HG03521 (cell line): Measurements from ENCODE around the gene MTX2.
"Not testable (repeated sequence)": the region's sequence is repeated elsewhere in the genome, so short reads cannot be mapped to it uniquely, and the experiment has no call there.

Source experiments
- ATAC-seq: cut with Tn5 transposase; IDR thresholded peaks from one replicate; pipeline ENCODE4 v1.9.1; 2021; ENCODE audit warnings: mild to moderate bottlenecking, moderate library complexity; ENCODE audit not compliant: unreplicated experiment

Gene MTX2

DNA sequence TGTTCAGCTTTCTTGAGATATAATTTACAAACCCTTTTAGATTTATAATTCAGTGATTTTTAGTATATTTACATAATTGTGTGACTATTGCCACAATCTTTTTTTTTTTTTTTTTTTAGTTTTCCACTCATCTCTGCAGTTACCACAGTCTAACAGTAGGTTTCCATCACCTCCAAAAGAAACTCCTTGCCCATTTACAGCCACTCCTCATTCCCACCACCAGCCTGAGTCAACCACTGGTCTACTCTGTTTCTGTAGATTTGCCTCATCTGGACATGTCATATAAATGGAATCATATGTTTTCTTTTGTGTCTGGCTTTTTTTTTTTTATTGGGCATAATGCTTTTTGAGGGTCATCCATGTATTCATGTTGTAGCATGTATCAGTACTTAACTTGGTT, 16.1 kb downstream of the MTX2 start:
- ATAC-seq: no peak

DNA sequence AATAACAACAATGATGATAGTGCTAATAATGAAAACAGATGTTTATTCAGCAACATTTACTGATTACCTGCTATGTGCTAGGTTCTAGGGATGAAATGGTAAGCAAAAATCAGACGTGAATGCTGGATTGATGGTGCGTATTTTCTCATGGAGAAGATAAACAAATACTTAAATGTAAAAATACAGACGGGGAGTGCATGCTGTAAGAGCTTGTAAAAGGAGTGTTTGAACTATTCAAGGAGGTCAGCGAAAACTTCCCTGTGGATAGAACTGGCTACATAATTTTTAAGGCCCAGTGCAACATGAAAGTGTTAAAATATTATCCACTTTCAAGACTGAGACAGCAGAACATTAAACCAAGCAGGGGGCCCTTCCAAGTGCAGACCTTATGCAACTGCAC, 22.1 kb downstream of the MTX2 start:
- ATAC-seq: no peak

DNA sequence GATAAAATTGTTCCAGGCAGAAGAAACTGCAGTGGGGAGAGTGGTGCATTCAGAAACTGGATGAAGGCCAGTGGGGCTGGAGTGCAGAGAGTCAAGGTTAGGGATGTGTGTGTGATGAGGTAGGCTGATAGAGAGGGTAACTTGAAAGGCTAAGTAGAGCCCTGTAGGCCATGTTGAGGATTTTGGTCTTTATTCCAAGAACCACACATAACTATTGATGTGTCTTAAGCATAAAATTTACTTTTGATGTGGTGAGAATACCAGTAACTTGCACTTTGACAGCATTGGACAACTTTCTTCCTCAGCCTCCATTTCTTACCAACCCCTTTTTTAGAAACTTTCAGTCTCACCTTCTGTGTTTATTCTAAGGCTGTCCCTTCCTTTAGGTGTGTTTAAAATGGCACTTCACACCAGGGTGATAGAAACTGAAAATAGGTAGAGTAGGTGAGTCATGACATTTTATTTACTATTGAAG, 22.6 kb downstream of the MTX2 start:
- peak; percentile 82 for ATAC-seq

DNA sequence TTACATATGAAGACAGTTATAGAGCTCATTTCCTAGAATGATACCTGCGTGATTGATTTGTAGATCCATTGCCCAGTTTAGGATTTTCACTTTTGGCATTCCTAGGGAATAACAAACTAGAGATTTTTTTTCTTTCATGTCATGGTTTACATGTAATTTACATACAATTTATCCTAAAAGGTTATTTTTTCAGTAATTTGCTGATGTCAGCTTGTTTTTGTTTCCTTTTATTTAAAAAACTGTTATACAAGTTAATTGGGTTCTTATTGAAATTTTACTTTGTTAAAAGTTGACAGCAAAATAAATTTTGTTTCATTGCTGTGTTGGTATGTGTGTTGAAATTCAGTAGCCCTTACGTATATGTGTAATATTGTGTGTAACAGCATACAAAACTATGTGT, 23.4 kb downstream of the MTX2 start:
- ATAC-seq: no peak

DNA sequence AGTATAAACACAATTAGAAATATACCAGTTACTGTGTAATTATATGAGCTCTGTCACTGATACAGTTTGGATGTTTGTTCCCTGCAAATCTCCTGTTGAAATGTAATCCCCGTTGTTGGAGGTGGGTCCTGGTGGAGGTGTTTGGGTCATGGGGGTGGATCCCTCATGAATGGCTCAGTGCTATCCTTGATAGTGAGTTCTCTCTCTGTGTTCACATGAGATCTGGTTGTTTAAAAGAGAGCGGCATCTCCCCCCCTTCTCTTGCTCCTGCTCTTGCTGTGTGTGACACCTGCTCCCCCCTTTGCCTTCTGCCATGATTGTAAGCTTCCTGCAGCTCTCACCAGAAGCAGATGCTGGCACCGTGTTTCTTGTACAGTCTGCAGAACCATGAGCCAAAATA, 24.1 kb downstream of the MTX2 start:
- no peak for ATAC-seq

DNA sequence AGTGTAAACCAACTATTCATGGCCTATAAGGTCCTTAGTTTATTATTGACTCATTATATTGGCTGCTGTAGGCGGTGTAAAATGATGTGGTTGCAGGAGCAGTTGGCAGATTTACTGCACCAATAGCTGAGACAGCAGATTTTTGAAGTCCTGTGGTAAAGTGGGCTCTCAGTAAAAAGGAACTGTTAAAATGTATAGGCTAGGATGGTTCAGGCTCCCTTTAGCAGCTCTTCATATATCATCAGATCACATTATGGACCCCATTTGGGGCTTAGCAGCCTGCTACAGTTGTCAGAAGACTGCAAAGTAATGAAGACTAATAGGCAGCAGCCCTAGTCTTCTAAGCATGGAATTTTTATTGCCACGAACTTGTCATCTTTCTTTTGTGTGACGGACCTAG, 27.8 kb downstream of the MTX2 start:
- no peak for ATAC-seq

DNA sequence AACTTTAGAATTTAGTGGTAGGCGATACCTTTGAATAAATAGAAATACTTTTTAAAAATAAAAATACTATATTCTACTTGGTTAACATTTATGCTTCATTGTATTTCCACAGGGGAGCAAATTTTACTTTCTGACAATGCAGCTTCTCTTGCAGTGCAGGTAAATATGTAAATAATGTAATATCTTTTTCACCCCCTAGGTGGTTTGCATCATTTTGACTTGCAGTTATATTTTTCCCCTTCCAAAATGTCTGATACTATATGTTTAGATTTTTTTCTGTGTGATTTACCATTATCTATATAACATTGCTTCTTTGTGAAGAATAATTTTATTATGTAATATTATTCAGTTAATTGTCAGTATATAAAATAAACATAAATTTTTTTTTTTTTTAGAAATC, 28.5 kb downstream of the MTX2 start:
- no peak for ATAC-seq

DNA sequence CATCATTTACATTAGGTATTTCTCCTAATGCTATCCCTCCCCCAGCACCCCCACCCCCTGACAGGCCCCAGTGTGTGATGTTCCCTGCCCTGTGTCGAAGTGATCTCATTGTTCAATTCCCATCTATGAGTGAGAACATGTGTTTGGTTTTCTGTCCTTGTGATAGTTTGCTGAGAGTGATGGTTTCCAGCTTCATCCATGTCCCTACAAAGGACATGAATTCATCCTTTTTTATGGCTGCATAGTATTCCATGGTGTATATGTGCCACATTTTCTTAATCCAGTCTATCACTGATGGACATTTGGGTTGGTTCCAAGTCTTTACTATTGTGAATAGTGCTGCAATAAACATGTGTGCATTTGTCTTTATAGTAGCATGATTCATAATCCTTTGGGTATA, 36.8 kb downstream of the MTX2 start:
- not testable (repeated sequence) for ATAC-seq

DNA sequence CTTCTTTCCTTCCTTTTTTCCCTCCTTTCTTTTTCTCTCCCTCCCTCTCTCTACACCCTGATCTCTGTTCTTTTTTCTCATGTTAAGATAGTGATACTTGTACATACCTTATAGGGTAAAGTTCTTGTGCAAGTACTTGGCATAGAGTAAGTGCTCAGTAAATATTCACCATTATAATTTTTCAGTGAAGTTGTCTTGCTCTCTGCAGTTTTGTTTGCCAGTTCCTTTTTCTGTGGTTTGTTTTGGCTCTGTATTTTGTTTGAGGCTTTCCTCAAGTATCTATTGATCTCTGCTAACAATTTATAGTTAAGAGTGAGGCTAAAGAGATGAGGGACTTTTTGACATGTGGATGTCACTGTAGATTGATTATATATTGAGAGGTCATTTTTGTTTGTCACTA, 48.0 kb downstream of the MTX2 start:
- no peak for ATAC-seq

DNA sequence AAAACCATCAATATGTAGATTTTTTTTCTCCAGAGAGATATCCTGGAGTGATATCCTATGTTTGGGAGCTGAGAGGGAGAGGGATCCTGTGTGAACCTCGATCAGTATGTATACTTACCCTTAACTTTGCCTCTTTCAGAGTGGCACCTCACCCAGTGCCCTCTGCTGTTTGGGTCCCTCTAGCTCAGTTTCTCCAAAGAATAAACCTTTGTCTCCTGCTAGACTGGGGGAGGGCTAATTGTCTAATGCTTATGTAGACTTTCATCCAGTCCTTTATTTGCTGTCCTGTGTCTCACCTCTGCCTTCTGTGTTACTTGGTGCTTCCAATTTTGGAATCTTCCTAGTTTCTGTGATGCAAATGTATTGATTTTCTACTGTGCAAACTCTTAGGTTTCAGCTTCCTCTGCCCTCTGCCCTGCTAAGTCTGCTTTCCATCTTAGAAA, 48.4 kb downstream of the MTX2 start:
- ATAC-seq: no peak

DNA sequence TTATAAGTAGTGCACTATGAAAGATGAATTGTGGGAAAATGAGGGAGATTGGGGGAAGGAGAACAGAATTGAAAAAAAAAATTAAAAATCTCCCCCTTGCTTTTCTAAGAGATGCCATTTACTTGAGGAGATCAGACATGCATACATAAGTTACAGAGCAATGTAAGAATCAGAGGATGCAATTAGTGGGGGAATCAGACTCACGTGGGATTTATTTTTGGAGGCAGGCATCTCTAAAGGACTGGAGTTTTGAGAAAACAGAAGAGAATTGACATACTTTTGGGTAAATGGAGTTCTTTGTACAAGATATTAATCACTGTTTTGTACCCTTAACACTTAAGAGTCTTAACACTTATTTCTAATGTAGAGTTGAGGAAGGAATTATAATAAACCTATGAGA, 52.7 kb downstream of the MTX2 start:
- ATAC-seq: no peak

DNA sequence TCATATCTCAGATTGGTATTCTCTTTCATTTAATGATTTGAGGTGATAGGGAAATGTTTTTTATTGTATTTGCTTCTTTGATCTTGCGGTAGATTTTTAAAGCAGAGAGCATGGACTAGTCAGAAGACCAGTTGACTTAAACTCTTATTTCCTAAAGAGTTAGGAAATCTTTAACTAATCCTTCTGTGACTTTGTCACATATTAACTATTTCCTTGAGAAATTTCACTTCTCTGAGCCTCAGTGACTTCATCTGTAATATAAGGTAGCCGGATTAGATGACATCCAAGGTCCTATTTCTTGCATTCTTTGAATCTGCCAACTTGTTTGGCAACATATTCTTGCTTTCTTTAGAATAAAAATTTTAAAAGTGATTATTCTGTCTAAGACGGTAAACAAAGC, 55.6 kb downstream of the MTX2 start:
- no peak for ATAC-seq

DNA sequence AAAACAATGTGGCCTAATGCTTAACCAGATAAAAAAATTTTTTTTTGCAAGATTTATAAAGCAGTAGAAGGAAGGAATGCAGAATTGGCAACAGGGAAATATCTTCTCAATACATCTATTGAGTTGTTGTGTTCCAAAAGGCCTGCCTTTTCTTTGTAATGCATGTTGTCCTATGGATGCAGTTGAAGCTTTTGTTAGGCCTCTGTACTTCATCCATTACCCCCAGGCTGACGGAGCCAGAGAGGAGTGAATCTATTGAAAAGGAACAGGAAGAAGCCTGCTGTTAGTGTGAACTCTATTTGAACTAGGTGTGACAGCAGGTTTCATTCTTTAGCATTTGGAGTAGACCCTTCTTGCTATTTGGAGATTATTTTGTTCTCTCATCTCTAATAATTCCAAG, 56.5 kb downstream of the MTX2 start:
- no peak for ATAC-seq

DNA sequence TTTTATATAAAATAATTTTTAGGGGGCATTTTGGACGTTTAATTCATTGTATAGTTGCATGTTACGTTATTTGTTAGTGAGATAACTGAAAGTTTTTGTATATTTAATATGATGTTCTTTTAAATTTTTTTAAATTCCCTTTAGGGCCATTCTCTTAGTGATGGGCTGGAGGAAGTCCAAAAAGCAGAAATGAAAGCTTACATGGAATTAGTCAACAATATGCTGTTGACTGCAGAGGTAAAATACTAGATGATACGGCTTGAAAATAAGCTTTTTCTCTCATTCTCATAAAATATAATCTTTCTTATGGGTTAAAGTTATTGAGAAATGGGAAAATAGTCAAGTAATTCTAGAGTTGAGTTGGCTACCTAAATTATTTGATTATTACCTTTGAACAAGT, 58.9 kb downstream of the MTX2 start:
- ATAC-seq: no peak

DNA sequence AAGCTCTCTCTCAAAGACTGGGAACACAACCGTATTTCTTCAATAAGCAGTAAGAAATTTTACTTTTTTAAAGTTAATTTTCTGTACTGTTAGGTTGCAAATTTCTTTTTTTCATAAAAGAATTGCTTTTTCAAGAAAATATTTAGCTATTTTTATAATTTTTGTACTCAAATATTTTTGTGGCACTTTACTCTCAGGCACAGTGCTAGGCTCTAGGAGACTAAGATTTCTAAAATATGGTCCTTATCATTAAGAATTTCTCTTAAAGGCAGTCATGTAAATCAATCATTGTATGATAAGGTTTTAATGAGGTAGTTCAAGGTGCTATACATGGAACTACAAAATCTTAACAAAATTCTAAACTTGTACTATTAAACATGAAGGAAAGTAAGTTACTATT, 61.4 kb downstream of the MTX2 start:
- ATAC-seq: no peak

DNA sequence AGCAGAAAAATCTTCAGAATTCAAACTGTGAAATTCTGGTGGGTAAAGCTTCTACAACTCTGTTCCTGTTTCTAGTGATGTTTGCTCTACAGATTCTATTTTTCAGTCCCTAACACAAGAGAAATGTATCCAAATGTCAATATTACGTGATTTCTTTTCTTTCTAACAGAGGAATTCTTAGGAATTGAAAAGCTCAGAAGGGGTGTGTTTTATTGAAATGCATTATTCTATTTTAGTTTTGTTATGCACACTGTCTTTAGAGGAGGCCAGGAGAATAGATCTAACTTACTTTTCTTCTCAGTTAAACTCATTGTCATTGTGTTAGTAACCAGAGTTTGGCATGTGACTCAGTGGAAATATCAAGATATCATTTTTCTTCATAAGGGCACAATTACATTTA, 62.4 kb downstream of the MTX2 start:
- ATAC-seq: no peak

DNA sequence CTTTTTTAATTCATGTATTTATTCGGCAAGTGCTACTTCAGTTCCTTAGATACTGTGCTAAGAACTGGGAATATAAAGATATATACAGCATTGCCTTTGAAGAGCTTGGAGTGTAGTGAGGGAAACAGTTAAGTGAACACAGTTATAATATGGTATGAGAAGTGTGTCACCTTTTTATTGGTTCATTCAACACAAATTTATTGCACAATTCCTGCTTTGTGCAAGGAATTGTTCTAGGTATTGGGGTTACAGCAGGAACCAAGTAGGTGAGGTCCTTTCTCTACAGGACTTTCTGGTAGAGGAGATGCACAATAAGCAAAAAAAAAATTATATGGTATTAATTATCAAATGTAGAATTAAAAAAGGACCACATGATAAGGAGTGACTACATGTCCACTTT, 65.5 kb downstream of the MTX2 start:
- no peak for ATAC-seq

DNA sequence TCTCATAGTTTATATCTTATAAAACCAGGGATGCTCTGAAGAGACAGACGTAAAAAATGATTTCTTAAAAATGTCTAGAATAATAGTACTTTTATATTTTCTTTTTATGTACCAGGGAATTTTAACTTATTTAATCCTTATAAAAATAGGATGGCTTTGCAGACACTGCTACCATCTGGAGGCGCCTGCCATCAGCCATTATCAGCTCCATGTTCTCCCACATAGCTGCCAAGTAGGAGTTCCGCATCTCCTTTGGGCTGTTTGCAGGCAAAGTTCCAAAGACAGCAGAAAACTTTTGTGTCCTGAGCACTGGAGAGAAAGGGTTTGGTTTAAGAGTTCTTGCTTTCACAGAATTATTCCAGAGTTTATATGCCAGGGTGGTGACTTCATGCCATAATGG, 69.2 kb downstream of the MTX2 start:
- no peak for ATAC-seq

DNA sequence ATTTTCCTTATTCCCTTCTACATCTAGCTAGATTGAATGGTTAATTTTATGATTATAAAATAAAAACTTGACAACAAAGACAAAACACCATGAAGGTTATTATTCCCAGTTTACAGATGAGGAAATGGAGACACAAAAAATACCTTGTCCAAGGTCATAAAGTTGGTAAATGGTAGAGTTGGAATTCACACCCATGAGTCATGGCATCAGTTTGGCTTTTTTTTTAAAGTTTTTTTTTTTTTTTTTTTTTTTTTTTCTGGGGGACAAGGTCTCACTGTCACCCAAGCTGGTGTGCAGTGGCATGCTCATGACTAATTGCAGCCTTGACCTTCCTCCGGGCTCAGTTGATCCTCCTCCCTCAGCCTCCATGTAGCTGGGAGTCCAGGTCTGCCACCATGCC, 70.0 kb downstream of the MTX2 start:
- ATAC-seq: no peak

DNA sequence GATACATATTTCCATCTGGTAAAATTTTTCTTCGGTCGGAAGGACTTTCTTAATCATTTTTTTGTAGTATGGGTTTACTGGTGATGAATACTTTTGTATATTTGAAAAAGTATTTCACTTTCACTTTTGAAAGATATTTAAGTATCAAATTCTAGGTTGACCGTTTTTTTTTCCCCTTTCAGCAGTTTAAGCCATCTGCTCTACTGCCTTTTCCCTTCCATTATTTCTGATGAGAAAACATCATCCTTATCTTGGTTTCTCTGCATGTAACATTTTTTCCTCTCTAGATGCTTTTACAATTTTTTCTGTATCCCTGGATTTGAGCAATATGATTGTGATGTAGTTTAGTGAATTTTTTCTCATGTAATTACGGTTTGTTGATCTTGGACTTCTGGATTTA, 87.0 kb downstream of the MTX2 start:
- no peak for ATAC-seq

DNA sequence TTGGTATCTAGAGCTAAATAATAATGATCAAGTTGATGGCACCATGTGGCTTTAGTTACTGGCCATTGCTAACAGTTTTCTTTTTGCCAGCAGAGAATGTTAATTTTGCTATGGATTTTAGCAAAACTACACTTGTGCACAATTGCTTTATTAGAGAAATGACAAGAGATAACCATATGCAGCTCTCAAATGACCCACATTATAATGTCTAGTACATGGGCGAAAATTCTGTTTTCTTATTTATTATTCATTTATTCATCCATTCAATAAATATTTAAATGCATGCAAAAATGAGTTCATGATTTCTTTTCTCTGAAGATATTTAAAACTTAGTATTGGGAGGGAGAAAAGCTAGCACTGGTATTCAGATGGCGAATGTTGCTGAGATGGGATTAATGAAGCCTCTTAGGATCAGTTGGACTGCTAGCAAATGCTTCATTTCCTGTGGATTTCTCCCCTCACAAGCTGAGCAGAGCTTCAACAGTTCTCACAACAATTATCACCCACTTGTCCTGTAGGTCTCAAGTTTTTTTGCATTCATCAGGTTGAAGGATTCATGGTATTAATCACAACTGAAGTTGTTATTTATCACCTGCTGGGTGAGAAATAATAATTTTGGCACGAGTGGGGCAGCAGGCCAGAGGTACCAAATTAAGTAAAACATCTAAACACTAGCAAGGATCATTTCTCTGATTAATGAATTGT, 95.2 kb downstream of the MTX2 start:
- no peak for ATAC-seq

DNA sequence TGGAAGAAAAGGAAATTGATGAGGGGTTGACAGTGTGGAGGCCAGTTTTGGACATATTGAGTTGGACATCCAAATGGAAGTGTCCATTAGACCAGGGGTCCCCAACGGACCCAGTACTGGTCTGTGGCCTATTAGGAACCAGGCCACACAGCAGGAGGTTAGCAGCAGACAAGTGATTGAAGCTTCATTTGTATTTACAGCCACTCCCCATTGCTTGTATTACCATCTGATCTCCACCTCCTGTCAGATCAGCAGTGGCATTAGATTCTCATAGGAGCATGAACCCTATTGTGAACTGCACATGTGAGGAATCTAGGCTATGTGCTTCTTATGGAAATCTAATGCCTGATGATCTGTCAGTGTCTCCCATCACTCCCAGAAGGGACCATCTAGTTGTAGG, 99.1 kb downstream of the MTX2 start:
- ATAC-seq: no peak

DNA sequence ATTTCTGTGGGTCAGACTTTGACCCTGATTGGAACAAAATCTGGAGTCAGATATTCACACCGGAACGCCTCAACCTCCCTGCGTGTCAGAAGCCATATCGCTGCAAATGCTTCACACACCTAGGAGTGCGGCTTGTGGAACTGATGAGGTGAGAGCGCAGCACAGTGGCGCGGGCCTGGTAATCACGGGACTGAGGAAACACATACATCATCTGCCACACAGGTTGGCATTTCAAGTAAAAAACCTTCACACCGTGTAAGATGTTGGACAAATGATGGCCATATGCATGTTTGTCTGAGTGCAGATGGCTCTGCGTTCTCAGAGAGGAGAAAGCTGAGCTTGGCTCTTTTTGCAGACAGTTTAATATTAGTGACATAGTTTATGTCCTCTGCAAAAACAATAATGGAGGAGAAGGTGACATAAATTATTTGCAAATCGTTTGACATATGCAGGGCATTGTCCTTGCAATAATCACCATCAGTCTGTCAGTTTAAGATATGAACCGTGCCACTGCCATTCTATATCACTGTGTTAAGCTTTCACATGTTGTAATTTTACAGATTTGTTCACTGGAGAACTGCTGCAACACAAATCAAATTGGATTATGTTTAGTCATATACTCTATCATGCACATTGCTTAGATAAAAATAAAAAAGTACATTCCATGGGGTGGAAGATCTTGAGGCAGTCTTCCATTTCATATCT, 101.4 kb downstream of the MTX2 start:
- no peak for ATAC-seq
